B cell (primary cell): ENCODE data around the gene ADAM17. TPM values are rescaled to one million over a fixed set of nuclear protein-coding genes. Genes with fewer than 3 reads are reported as not detected.

ENCODE experiments used
- ATAC-seq: fragments of 200-7000 bp; cut with Tn5 transposase; one replicate; pipeline ENCODE4 v1.10.0; 2021; ENCODE audit warnings: low read depth, mild to moderate bottlenecking, moderate number of reproducible peaks, moderate library complexity
- CTCF ChIA-PET: fragments of 350-600 bp; sonication (Branson Sonifier 250); formaldehyde crosslinking; loops from one replicate; lab custom pipeline; 2021; ENCODE audit warnings: antibody characterized with exemption, inconsistent platforms; lab: Charles Lee
- POLR2A ChIA-PET: fragments of 350-600 bp; sonication (Branson Sonifier 250); formaldehyde crosslinking; loops from one replicate; lab custom pipeline; 2021; ENCODE audit warnings: antibody characterized with exemption; lab: Charles Lee
- DNase-seq: peaks from one replicate; pipeline ENCODE4 v3.0.0; 2013
- H2AFZ ChIP-seq: 2 replicates; pipeline ENCODE4 v1.6.1; 2012; ENCODE audit warnings: mild to moderate bottlenecking, low read depth, low read length; ENCODE audit not compliant: insufficient read depth, poor library complexity, severe bottlenecking
- H3K27ac ChIP-seq, 2 donors: 1 replicate in 1 of 2; 2 replicates in 1 of 2; pipeline ENCODE4 v1.5.1; 2012 to 2013; ENCODE audit warnings: low read length in 2 of 2, mild to moderate bottlenecking in 2 of 2, moderate library complexity in 1 of 2
- H3K27me3 ChIP-seq, 4 experiments: fragments of 200-600 bp in 1 of 4; sonication (generic) in 1 of 4; replicated peaks in 1 of 4; 1 replicate in 2 of 4; 2 replicates in 2 of 4; pipeline versions ENCODE4 v1.6.1 to v1.7.0; 2013 to 2016; ENCODE audit warnings: low read length in 3 of 4, mild to moderate bottlenecking in 2 of 4, mixed read lengths in 1 of 4, moderate library complexity in 1 of 4; ENCODE audit not compliant: insufficient read depth in 4 of 4, control insufficient read depth in 3 of 4; ENCODE audit errors: control extremely low read depth in 1 of 4
- H3K36me3 ChIP-seq, 2 experiments: replicated peaks in 1 of 2; 1 replicate in 1 of 2; 2 replicates in 1 of 2; pipeline versions ENCODE4 v1.6.1 to v1.7.1; 2013; ENCODE audit warnings: low read length in 1 of 2; ENCODE audit not compliant: insufficient read depth in 2 of 2, control insufficient read depth in 1 of 2; ENCODE audit errors: control extremely low read depth in 1 of 2, extremely low read depth in 1 of 2
- H3K4me1 ChIP-seq, 2 donors: fragments of 200-600 bp in 1 of 2; sonication (generic) in 1 of 2; 1 replicate in 1 of 2; 2 replicates in 1 of 2; pipeline versions ENCODE4 v1.5.1 to v1.6.1; 2013 to 2017; ENCODE audit warnings: low read length in 2 of 2; ENCODE audit not compliant: control insufficient read depth in 2 of 2, insufficient read depth in 2 of 2
- H3K4me2 ChIP-seq: replicated peaks from 2 replicates; pipeline ENCODE3; 2012; ENCODE audit warnings: mild to moderate bottlenecking, low read depth, low read length; ENCODE audit not compliant: poor library complexity, severe bottlenecking
- H3K4me3 ChIP-seq, 5 experiments: fragments of 200-600 bp in 1 of 5; sonication (generic) in 1 of 5; 1 replicate in 3 of 5; 2 replicates in 2 of 5; pipeline versions ENCODE4 v1.5.1 to v1.7.0; 2011 to 2016; ENCODE audit warnings: low read length in 4 of 5, mild to moderate bottlenecking in 4 of 5, low read depth in 2 of 5, control low read depth in 1 of 5, moderate library complexity in 1 of 5; ENCODE audit not compliant: insufficient read depth in 1 of 5; ENCODE audit errors: control extremely low read depth in 1 of 5, extremely low read depth in 1 of 5
- H3K79me2 ChIP-seq: fragments of 200-600 bp; sonication (generic); one replicate; pipeline ENCODE4 v1.6.0; 2016; ENCODE audit warnings: low read length; ENCODE audit not compliant: control insufficient read depth, insufficient read depth
- H3K9ac ChIP-seq: fragments of 200-600 bp; sonication (generic); 2 replicates; pipeline ENCODE4 v1.6.1; 2017; ENCODE audit warnings: mild to moderate bottlenecking, low read length, moderate library complexity
- H3K9me3 ChIP-seq, 3 donors: one replicate each; pipeline versions ENCODE4 v1.6.1 to v1.7.1; 2013; ENCODE audit warnings: low read length in 2 of 3; ENCODE audit not compliant: control insufficient read depth in 2 of 3, insufficient read depth in 1 of 3; ENCODE audit errors: control extremely low read depth in 1 of 3
- H4K20me1 ChIP-seq: 2 replicates; pipeline ENCODE4 v1.6.0; 2012; ENCODE audit warnings: mild to moderate bottlenecking, low read length; ENCODE audit not compliant: insufficient read depth, control insufficient read depth, poor library complexity, severe bottlenecking
- H3K27ac Mint-ChIP-seq: one replicate; pipeline ENCODE4 v1.8.0; 2021; ENCODE audit warnings: mixed read lengths
- H3K27me3 Mint-ChIP-seq: one replicate; pipeline ENCODE4 v1.8.0; 2021; ENCODE audit warnings: mixed read lengths
- H3K4me1 Mint-ChIP-seq: one replicate; pipeline ENCODE4 v1.8.0; 2021; ENCODE audit warnings: mixed read lengths
- H3K4me3 Mint-ChIP-seq: one replicate; pipeline ENCODE4 v1.8.0; 2021; ENCODE audit warnings: mixed read lengths
- H3K9me3 Mint-ChIP-seq: one replicate; pipeline ENCODE4 v1.8.0; 2022; ENCODE audit warnings: mixed read lengths; ENCODE audit not compliant: insufficient read depth
- CTCF ChIP-seq: fragments of 200-600 bp; IDR thresholded peaks from one replicate; pipeline ENCODE4 v1.8.0; 2022; ENCODE audit warnings: antibody characterized with exemption, mild to moderate bottlenecking
- EZH2 ChIP-seq: IDR thresholded peaks from 2 replicates; pipeline ENCODE4 v1.6.1; 2012; ENCODE audit warnings: borderline replicate concordance, low read depth, mild to moderate bottlenecking, moderate library complexity, low read length; ENCODE audit not compliant: insufficient read depth, poor library complexity, severe bottlenecking
- WGBS: methylation state at CpG from one replicate; pipeline ENCODE4 v1.1.5; 2013; ENCODE audit warnings: missing lambda C conversion rate; ENCODE audit not compliant: insufficient coverage; 5-methylcytosine and 5-hydroxymethylcytosine counted together
- intact Hi-C: fragments of 100-400 bp; cut with micrococcal nuclease; formaldehyde crosslinking; loops from one replicate; pipeline ENCODE4 v1.10.0; 2022
- polyA plus RNA-seq: library from polyadenylated mRNA; depleted of rRNA; stranded (reverse); fragments of >200 nt; gene quantifications from 2 replicates; pipeline ENCODE4 v1.2.3, GENCODE V29; 2012
- total RNA-seq, 2 donors: library from RNA; stranded (reverse); fragments of 120-200 nt in 1 of 2; gene quantifications; 1 replicate in 1 of 2; 2 replicates in 1 of 2; pipeline versions ENCODE4 v1.2.3 to v1.2.4, GENCODE V29; 2013 to 2022

The ADAM17 gene
- total and polyA plus RNA-seq, 2 donors (not counting 1 experiment from before 2014, with no cell fraction given), result 13.9 to 57.8 TPM

GRCh38 chr2:9484533-9484932 is 71.1 kb downstream of the ADAM17 start:
- intact Hi-C loops, result no loop called here
- CTCF ChIA-PET, result no interaction called here

GRCh38 chr2:9483107-9483506 is 72.5 kb downstream of the ADAM17 start:
- peaks cover 1 to 75% of the 10 kb centered on the region in 2 experiments for H3K36me3 ChIP-seq
- Mint-ChIP-seq H3K9me3 (no peaks in the 10 kb centered on the region), H3K27ac (peak overlapping the region; percentile 37), H3K4me3 (no peak overlapping the region), H3K4me1 (peaks cover 9% of the 10 kb centered on the region), H3K27me3 (no peaks in the 10 kb centered on the region)
- H3K79me2 ChIP-seq, result peaks cover 10% of the 10 kb centered on the region
- H3K27ac ChIP-seq, result no peak overlapping the region
- H3K4me1 ChIP-seq, result no peaks in the 10 kb centered on the region
- ChIA-PET POLR2A (no interaction called here), CTCF (interaction anchor here (0.9 kb wide), 1 partner anchor 9 kb away, joined by 3 read pairs; no protein-coding TSS in a partner anchor)
- no peak overlapping the region for H3K4me2 ChIP-seq
- intact Hi-C loops, result no loop called here
- H2AFZ ChIP-seq, result no peak overlapping the region
- no peak overlapping the region for H3K4me3 ChIP-seq
- DNase-seq, result no peak
- H3K27me3 ChIP-seq, result no peaks in the 10 kb centered on the region
- ATAC-seq, result no peak
- no peak overlapping the region for H3K9ac ChIP-seq
- H4K20me1 ChIP-seq, result peaks cover 19% of the 10 kb centered on the region
- no peaks in the 10 kb centered on the region for H3K9me3 ChIP-seq
- TF ChIP-seq CTCF (no peak), EZH2 (no peak)

More at GRCh38 chr2:9484533-9484932, 71.1 kb downstream of the ADAM17 start:
- H3K27me3 ChIP-seq, result no peaks in the 10 kb centered on the region
- peaks cover 20% of the 10 kb centered on the region for H4K20me1 ChIP-seq
- H3K4me1 ChIP-seq, result no peaks in the 10 kb centered on the region
- no peak overlapping the region for H3K9ac ChIP-seq
- no peak for DNase-seq
- H3K36me3 ChIP-seq, result peaks cover 1 to 80% of the 10 kb centered on the region in 2 experiments
- Mint-ChIP-seq H3K27ac (peak overlapping the region; percentile 10), H3K4me3 (no peak overlapping the region), H3K9me3 (no peaks in the 10 kb centered on the region), H3K4me1 (peaks cover 2% of the 10 kb centered on the region), H3K27me3 (no peaks in the 10 kb centered on the region)
- no peak for TF ChIP-seq CTCF
- TF ChIP-seq EZH2, result no peak
- H3K4me3 ChIP-seq, result no peak overlapping the region
- no peak overlapping the region for H3K27ac ChIP-seq
- peaks cover 1% of the 10 kb centered on the region for H3K79me2 ChIP-seq
- H3K4me2 ChIP-seq, result no peak overlapping the region
- no peaks in the 10 kb centered on the region for H3K9me3 ChIP-seq
- no peak for ATAC-seq
- H2AFZ ChIP-seq, result no peak overlapping the region
- POLR2A ChIA-PET, result no interaction called here
- 100% methylated on average over 1 of the region's 5 CpGs for WGBS
